Measurements from ENCODE around the gene RPS6KB2. TPM values are rescaled to one million over a fixed set of nuclear protein-coding genes. Genes with fewer than 3 reads are reported as not detected.

RPS6KB2 gene
- total and polyA plus RNA-seq, 9 of the 15 experiments (the other 6 are each of a cell fraction or from before 2014, with no cell fraction given) = 0.42 to 122 (median 82.6) TPM

DNA sequence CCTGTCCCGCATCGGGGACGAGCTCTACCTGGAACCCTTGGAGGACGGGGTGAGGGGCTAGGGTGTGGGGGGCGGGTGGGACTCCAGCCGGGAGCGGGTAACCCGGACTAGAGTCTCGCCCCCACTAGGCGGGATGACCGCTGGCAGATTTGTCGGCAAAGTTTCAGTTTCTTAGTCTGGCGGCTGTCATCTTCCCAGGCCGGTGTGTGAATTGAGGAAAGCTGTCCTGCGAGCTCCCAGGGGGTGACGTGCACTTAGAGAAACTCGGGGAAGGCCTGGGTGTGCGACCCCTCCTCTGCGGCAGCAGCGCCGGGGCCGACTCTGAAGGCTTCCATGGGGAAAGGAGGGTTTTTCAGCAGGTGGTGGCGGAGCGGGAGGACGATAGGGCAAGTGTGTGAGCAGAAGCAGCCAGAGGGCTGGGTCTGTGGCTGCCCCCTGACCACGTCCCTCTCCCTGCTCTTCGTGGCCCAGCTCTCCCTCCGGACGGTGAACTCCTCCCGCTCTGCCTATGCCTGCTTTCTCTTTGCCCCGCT, 36.0 kb upstream of the RPS6KB2 start (continued):
- no peak for TF ChIP-seq ZNF76 (CRISPR knock-in tag; IDR thresholded peaks at IDR 0.05; ENCODE audit: borderline replicate concordance)
- TF ChIP-seq BACH1 (tag; IDR thresholded peaks at IDR 0.05) = no peak
- no peak for TF ChIP-seq MCM5 (IDR thresholded peaks at IDR 0.05; ENCODE audit: low read depth)
- TF ChIP-seq, protein P1, sequence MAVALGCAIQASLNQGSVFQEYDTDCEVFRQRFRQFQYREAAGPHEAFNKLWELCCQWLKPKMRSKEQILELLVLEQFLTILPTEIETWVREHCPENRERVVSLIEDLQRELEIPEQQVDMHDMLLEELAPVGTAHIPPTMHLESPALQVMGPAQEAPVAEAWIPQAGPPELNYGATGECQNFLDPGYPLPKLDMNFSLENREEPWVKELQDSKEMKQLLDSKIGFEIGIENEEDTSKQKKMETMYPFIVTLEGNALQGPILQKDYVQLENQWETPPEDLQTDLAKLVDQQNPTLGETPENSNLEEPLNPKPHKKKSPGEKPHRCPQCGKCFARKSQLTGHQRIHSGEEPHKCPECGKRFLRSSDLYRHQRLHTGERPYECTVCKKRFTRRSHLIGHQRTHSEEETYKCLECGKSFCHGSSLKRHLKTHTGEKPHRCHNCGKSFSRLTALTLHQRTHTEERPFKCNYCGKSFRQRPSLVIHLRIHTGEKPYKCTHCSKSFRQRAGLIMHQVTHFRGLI (CRISPR knock-in tag; IDR thresholded peaks at IDR 0.05) = no peak
- TF ChIP-seq TGIF2 (CRISPR knock-in tag; IDR thresholded peaks at IDR 0.05) = no peak
- TF ChIP-seq, protein P2, sequence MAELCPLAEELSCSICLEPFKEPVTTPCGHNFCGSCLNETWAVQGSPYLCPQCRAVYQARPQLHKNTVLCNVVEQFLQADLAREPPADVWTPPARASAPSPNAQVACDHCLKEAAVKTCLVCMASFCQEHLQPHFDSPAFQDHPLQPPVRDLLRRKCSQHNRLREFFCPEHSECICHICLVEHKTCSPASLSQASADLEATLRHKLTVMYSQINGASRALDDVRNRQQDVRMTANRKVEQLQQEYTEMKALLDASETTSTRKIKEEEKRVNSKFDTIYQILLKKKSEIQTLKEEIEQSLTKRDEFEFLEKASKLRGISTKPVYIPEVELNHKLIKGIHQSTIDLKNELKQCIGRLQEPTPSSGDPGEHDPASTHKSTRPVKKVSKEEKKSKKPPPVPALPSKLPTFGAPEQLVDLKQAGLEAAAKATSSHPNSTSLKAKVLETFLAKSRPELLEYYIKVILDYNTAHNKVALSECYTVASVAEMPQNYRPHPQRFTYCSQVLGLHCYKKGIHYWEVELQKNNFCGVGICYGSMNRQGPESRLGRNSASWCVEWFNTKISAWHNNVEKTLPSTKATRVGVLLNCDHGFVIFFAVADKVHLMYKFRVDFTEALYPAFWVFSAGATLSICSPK (IDR thresholded peaks at IDR 0.05; ENCODE audit: borderline replicate concordance) = no peak
- TF ChIP-seq RCOR1 (IDR thresholded peaks at IDR 0.05; ENCODE audit: borderline replicate concordance in 1 of 2, low read depth in 2 of 2, low read length in 2 of 2) = no peak
- no peak for TF ChIP-seq ZNF174 (CRISPR knock-in tag; IDR thresholded peaks at IDR 0.05)
- TF ChIP-seq SAP30 (IDR thresholded peaks at IDR 0.05; ENCODE audit: borderline replicate concordance, insufficient read depth, low read depth, low read length, poor library complexity, severe bottlenecking) = no peak
- no peak for TF ChIP-seq ATF1 (CRISPR knock-in tag; IDR thresholded peaks at IDR 0.05)
- no peak for TF ChIP-seq ATF1 (tag; IDR thresholded peaks at IDR 0.05)
- TF ChIP-seq IRF2 (CRISPR knock-in tag; IDR thresholded peaks at IDR 0.05) = no peak
- TF ChIP-seq SAFB (IDR thresholded peaks at IDR 0.05; ENCODE audit: borderline replicate concordance, low read depth, low read length) = no peak
- TF ChIP-seq BDP1 (IDR thresholded peaks at IDR 0.05; ENCODE audit: insufficient read depth, insufficient read length) = no peak
- TF ChIP-seq, protein P3, sequence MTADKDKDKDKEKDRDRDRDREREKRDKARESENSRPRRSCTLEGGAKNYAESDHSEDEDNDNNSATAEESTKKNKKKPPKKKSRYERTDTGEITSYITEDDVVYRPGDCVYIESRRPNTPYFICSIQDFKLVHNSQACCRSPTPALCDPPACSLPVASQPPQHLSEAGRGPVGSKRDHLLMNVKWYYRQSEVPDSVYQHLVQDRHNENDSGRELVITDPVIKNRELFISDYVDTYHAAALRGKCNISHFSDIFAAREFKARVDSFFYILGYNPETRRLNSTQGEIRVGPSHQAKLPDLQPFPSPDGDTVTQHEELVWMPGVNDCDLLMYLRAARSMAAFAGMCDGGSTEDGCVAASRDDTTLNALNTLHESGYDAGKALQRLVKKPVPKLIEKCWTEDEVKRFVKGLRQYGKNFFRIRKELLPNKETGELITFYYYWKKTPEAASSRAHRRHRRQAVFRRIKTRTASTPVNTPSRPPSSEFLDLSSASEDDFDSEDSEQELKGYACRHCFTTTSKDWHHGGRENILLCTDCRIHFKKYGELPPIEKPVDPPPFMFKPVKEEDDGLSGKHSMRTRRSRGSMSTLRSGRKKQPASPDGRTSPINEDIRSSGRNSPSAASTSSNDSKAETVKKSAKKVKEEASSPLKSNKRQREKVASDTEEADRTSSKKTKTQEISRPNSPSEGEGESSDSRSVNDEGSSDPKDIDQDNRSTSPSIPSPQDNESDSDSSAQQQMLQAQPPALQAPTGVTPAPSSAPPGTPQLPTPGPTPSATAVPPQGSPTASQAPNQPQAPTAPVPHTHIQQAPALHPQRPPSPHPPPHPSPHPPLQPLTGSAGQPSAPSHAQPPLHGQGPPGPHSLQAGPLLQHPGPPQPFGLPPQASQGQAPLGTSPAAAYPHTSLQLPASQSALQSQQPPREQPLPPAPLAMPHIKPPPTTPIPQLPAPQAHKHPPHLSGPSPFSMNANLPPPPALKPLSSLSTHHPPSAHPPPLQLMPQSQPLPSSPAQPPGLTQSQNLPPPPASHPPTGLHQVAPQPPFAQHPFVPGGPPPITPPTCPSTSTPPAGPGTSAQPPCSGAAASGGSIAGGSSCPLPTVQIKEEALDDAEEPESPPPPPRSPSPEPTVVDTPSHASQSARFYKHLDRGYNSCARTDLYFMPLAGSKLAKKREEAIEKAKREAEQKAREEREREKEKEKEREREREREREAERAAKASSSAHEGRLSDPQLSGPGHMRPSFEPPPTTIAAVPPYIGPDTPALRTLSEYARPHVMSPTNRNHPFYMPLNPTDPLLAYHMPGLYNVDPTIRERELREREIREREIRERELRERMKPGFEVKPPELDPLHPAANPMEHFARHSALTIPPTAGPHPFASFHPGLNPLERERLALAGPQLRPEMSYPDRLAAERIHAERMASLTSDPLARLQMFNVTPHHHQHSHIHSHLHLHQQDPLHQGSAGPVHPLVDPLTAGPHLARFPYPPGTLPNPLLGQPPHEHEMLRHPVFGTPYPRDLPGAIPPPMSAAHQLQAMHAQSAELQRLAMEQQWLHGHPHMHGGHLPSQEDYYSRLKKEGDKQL (CRISPR knock-in tag; IDR thresholded peaks at IDR 0.05; ENCODE audit: borderline replicate concordance) = no peak
- no peak for TF ChIP-seq ZNF77 (CRISPR knock-in tag; IDR thresholded peaks at IDR 0.05)
- TF ChIP-seq RAD51 (IDR thresholded peaks at IDR 0.05; ENCODE audit: borderline replicate concordance, low read depth) = no peak
- TF ChIP-seq, protein P4, sequence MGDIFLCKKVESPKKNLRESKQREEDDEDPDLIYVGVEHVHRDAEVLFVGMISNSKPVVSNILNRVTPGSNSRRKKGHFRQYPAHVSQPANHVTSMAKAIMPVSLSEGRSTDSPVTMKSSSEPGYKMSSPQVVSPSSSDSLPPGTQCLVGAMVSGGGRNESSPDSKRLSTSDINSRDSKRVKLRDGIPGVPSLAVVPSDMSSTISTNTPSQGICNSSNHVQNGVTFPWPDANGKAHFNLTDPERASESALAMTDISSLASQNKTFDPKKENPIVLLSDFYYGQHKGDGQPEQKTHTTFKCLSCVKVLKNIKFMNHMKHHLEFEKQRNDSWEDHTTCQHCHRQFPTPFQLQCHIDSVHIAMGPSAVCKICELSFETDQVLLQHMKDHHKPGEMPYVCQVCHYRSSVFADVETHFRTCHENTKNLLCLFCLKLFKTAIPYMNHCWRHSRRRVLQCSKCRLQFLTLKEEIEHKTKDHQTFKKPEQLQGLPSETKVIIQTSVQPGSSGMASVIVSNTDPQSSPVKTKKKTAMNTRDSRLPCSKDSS (IDR thresholded peaks at IDR 0.05; ENCODE audit: low read depth, partially characterized antibody) = no peak

All from K562 (cell line).